B cell (primary cell): Measurements from ENCODE around the gene NDUFB6. TPM values are rescaled to one million over a fixed set of nuclear protein-coding genes. Genes with fewer than 3 reads are reported as not detected.

ENCODE experiments used
- ATAC-seq: fragments of 200-7000 bp; cut with Tn5 transposase; one replicate; pipeline ENCODE4 v1.10.0; 2021; ENCODE audit warnings: low read depth, mild to moderate bottlenecking, moderate number of reproducible peaks, moderate library complexity
- CTCF ChIA-PET: fragments of 350-600 bp; sonication (Branson Sonifier 250); formaldehyde crosslinking; loops from one replicate; lab custom pipeline; 2021; ENCODE audit warnings: antibody characterized with exemption, inconsistent platforms; lab: Charles Lee
- POLR2A ChIA-PET: fragments of 350-600 bp; sonication (Branson Sonifier 250); formaldehyde crosslinking; loops from one replicate; lab custom pipeline; 2021; ENCODE audit warnings: antibody characterized with exemption; lab: Charles Lee
- DNase-seq: peaks from one replicate; pipeline ENCODE4 v3.0.0; 2013
- H2AFZ ChIP-seq: 2 replicates; pipeline ENCODE4 v1.6.1; 2012; ENCODE audit warnings: mild to moderate bottlenecking, low read depth, low read length; ENCODE audit not compliant: insufficient read depth, poor library complexity, severe bottlenecking
- H3K27ac ChIP-seq, 2 donors: 1 replicate in 1 of 2; 2 replicates in 1 of 2; pipeline ENCODE4 v1.5.1; 2012 to 2013; ENCODE audit warnings: low read length in 2 of 2, mild to moderate bottlenecking in 2 of 2, moderate library complexity in 1 of 2
- H3K27me3 ChIP-seq, 4 experiments: fragments of 200-600 bp in 1 of 4; sonication (generic) in 1 of 4; replicated peaks in 1 of 4; 1 replicate in 2 of 4; 2 replicates in 2 of 4; pipeline versions ENCODE4 v1.6.1 to v1.7.0; 2013 to 2016; ENCODE audit warnings: low read length in 3 of 4, mild to moderate bottlenecking in 2 of 4, mixed read lengths in 1 of 4, moderate library complexity in 1 of 4; ENCODE audit not compliant: insufficient read depth in 4 of 4, control insufficient read depth in 3 of 4; ENCODE audit errors: control extremely low read depth in 1 of 4
- H3K36me3 ChIP-seq, 2 experiments: replicated peaks in 1 of 2; 1 replicate in 1 of 2; 2 replicates in 1 of 2; pipeline versions ENCODE4 v1.6.1 to v1.7.1; 2013; ENCODE audit warnings: low read length in 1 of 2; ENCODE audit not compliant: insufficient read depth in 2 of 2, control insufficient read depth in 1 of 2; ENCODE audit errors: control extremely low read depth in 1 of 2, extremely low read depth in 1 of 2
- H3K4me1 ChIP-seq, 2 donors: fragments of 200-600 bp in 1 of 2; sonication (generic) in 1 of 2; 1 replicate in 1 of 2; 2 replicates in 1 of 2; pipeline versions ENCODE4 v1.5.1 to v1.6.1; 2013 to 2017; ENCODE audit warnings: low read length in 2 of 2; ENCODE audit not compliant: control insufficient read depth in 2 of 2, insufficient read depth in 2 of 2
- H3K4me2 ChIP-seq: replicated peaks from 2 replicates; pipeline ENCODE3; 2012; ENCODE audit warnings: mild to moderate bottlenecking, low read depth, low read length; ENCODE audit not compliant: poor library complexity, severe bottlenecking
- H3K4me3 ChIP-seq, 5 experiments: fragments of 200-600 bp in 1 of 5; sonication (generic) in 1 of 5; 1 replicate in 3 of 5; 2 replicates in 2 of 5; pipeline versions ENCODE4 v1.5.1 to v1.7.0; 2011 to 2016; ENCODE audit warnings: low read length in 4 of 5, mild to moderate bottlenecking in 4 of 5, low read depth in 2 of 5, control low read depth in 1 of 5, moderate library complexity in 1 of 5; ENCODE audit not compliant: insufficient read depth in 1 of 5; ENCODE audit errors: control extremely low read depth in 1 of 5, extremely low read depth in 1 of 5
- H3K79me2 ChIP-seq: fragments of 200-600 bp; sonication (generic); one replicate; pipeline ENCODE4 v1.6.0; 2016; ENCODE audit warnings: low read length; ENCODE audit not compliant: control insufficient read depth, insufficient read depth
- H3K9ac ChIP-seq: fragments of 200-600 bp; sonication (generic); 2 replicates; pipeline ENCODE4 v1.6.1; 2017; ENCODE audit warnings: mild to moderate bottlenecking, low read length, moderate library complexity
- H3K9me3 ChIP-seq, 3 donors: one replicate each; pipeline versions ENCODE4 v1.6.1 to v1.7.1; 2013; ENCODE audit warnings: low read length in 2 of 3; ENCODE audit not compliant: control insufficient read depth in 2 of 3, insufficient read depth in 1 of 3; ENCODE audit errors: control extremely low read depth in 1 of 3
- H4K20me1 ChIP-seq: 2 replicates; pipeline ENCODE4 v1.6.0; 2012; ENCODE audit warnings: mild to moderate bottlenecking, low read length; ENCODE audit not compliant: insufficient read depth, control insufficient read depth, poor library complexity, severe bottlenecking
- H3K27ac Mint-ChIP-seq: one replicate; pipeline ENCODE4 v1.8.0; 2021; ENCODE audit warnings: mixed read lengths
- H3K27me3 Mint-ChIP-seq: one replicate; pipeline ENCODE4 v1.8.0; 2021; ENCODE audit warnings: mixed read lengths
- H3K4me1 Mint-ChIP-seq: one replicate; pipeline ENCODE4 v1.8.0; 2021; ENCODE audit warnings: mixed read lengths
- H3K4me3 Mint-ChIP-seq: one replicate; pipeline ENCODE4 v1.8.0; 2021; ENCODE audit warnings: mixed read lengths
- H3K9me3 Mint-ChIP-seq: one replicate; pipeline ENCODE4 v1.8.0; 2022; ENCODE audit warnings: mixed read lengths; ENCODE audit not compliant: insufficient read depth
- EZH2 ChIP-seq: IDR thresholded peaks from 2 replicates; pipeline ENCODE4 v1.6.1; 2012; ENCODE audit warnings: borderline replicate concordance, low read depth, mild to moderate bottlenecking, moderate library complexity, low read length; ENCODE audit not compliant: insufficient read depth, poor library complexity, severe bottlenecking
- WGBS: methylation state at CpG from one replicate; pipeline ENCODE4 v1.1.5; 2013; ENCODE audit warnings: missing lambda C conversion rate; ENCODE audit not compliant: insufficient coverage; 5-methylcytosine and 5-hydroxymethylcytosine counted together
- intact Hi-C: fragments of 100-400 bp; cut with micrococcal nuclease; formaldehyde crosslinking; loops from one replicate; pipeline ENCODE4 v1.10.0; 2022
- polyA plus RNA-seq: library from polyadenylated mRNA; depleted of rRNA; stranded (reverse); fragments of >200 nt; gene quantifications from 2 replicates; pipeline ENCODE4 v1.2.3, GENCODE V29; 2012
- total RNA-seq, 2 donors: library from RNA; stranded (reverse); fragments of 120-200 nt in 1 of 2; gene quantifications; 1 replicate in 1 of 2; 2 replicates in 1 of 2; pipeline versions ENCODE4 v1.2.3 to v1.2.4, GENCODE V29; 2013 to 2022
- TF ChIP-seq, protein P1 (sequence below): fragments of 200-600 bp; IDR thresholded peaks from one replicate; pipeline ENCODE4 v1.8.0; 2022; ENCODE audit warnings: antibody characterized with exemption, mild to moderate bottlenecking

The NDUFB6 gene
- total and polyA plus RNA-seq, 2 donors (not counting 1 experiment from before 2014, with no cell fraction given): 7.4 to 13.6 TPM

GRCh38 chr9:32526707-32527048, 46.3 kb downstream of the NDUFB6 start:
- no CpG with 5 or more reads among the region's 2 CpGs for WGBS
- peaks cover 7% of the 10 kb centered on the region for H4K20me1 ChIP-seq
- H3K4me3 ChIP-seq: peak overlapping the region; percentile 73 to 98 (median 84)
- Mint-ChIP-seq H3K9me3 (no peaks in the 10 kb centered on the region), H3K27me3 (no peaks in the 10 kb centered on the region), H3K27ac (peak overlapping the region; percentile 93), H3K4me3 (peak overlapping the region; percentile 95), H3K4me1 (peaks cover 49% of the 10 kb centered on the region)
- H3K79me2 ChIP-seq: peaks cover 59% of the 10 kb centered on the region
- H2AFZ ChIP-seq: peak overlapping the region; percentile 72
- H3K4me1 ChIP-seq: peaks cover 27 to 31% of the 10 kb centered on the region in 2 donors
- H3K36me3 ChIP-seq: peaks cover 0 to 7% of the 10 kb centered on the region in 2 experiments
- intact Hi-C loops: loop anchor here (1.0 kb wide), 4 partner anchors 26 to 147 kb away; partner anchors contain the start of genes ACO1, NDUFB6, SMIM27 and TOPORS
- TF ChIP-seq, protein P1, sequence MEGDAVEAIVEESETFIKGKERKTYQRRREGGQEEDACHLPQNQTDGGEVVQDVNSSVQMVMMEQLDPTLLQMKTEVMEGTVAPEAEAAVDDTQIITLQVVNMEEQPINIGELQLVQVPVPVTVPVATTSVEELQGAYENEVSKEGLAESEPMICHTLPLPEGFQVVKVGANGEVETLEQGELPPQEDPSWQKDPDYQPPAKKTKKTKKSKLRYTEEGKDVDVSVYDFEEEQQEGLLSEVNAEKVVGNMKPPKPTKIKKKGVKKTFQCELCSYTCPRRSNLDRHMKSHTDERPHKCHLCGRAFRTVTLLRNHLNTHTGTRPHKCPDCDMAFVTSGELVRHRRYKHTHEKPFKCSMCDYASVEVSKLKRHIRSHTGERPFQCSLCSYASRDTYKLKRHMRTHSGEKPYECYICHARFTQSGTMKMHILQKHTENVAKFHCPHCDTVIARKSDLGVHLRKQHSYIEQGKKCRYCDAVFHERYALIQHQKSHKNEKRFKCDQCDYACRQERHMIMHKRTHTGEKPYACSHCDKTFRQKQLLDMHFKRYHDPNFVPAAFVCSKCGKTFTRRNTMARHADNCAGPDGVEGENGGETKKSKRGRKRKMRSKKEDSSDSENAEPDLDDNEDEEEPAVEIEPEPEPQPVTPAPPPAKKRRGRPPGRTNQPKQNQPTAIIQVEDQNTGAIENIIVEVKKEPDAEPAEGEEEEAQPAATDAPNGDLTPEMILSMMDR: peak; percentile 40
- TF ChIP-seq EZH2: no peak
- ChIA-PET CTCF (interaction anchor here (0.6 to 3.4 kb wide), 13 partner anchors 12 to 147 kb away, joined by 3 to 48 read pairs (median 6); partner anchors contain the start of genes ACO1, NDUFB6, SMIM27 and TOPORS), POLR2A (interaction anchor here (0.6 to 2.0 kb wide), 3 partner anchors 25 to 48 kb away, joined by 3 to 16 read pairs (median 5); partner anchors contain the start of genes NDUFB6, SMIM27 and TOPORS)
- H3K9me3 ChIP-seq: no peaks in the 10 kb centered on the region
- peak overlapping the region; percentile 73 to 74 for H3K27ac ChIP-seq
- no peaks in the 10 kb centered on the region for H3K27me3 ChIP-seq
- peak overlapping the region; percentile 84 for H3K9ac ChIP-seq
- DNase-seq (no peak), ATAC-seq (no peak)
- peak overlapping the region; percentile 87 for H3K4me2 ChIP-seq
